HG02571 (cell line): Measurements from ENCODE around the gene IGHMBP2.

Experiments
- ATAC-seq: cut with Tn5 transposase; IDR thresholded peaks from one replicate; pipeline ENCODE4 v1.9.1; 2021; ENCODE audit warnings: mild to moderate bottlenecking, moderate library complexity; ENCODE audit not compliant: unreplicated experiment

The IGHMBP2 gene

GRCh38 chr11:68978626-68978930 lies 74.9 kb downstream of the IGHMBP2 start:
- no peak for ATAC-seq

DNA sequence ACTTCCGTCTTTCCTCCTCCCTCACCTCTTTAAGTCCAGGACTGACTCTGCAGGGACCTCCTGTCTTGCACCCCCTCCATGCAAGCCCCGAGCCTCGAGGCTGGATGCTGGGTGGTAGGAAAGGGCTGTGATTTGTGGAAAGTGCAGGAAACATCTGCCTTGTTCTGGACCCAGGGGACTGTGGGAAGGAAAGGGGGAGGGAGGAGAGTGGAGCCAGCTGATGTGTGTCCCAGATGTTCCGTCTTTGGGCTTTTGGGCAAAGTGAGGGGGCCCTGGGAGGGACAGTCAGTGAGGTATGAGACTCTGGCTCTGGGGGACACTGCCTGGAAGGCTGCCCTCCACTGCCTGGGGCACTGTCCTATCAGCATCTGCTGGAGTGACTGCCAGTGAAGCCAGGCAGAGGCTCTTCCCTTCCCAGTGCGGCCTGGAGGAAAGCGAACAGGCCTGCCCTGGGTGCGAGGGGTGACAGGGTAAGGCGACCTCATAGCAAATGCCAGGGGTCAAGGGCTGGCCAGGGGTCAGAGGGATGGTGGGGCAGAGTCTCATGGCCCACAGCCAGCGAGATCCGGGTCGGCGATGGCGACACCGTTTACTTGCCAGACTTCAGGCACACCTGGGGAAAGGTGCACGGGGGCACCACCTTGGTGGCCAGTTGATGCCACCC lies 75.4 kb downstream of the IGHMBP2 start:
- no peak for ATAC-seq

DNA sequence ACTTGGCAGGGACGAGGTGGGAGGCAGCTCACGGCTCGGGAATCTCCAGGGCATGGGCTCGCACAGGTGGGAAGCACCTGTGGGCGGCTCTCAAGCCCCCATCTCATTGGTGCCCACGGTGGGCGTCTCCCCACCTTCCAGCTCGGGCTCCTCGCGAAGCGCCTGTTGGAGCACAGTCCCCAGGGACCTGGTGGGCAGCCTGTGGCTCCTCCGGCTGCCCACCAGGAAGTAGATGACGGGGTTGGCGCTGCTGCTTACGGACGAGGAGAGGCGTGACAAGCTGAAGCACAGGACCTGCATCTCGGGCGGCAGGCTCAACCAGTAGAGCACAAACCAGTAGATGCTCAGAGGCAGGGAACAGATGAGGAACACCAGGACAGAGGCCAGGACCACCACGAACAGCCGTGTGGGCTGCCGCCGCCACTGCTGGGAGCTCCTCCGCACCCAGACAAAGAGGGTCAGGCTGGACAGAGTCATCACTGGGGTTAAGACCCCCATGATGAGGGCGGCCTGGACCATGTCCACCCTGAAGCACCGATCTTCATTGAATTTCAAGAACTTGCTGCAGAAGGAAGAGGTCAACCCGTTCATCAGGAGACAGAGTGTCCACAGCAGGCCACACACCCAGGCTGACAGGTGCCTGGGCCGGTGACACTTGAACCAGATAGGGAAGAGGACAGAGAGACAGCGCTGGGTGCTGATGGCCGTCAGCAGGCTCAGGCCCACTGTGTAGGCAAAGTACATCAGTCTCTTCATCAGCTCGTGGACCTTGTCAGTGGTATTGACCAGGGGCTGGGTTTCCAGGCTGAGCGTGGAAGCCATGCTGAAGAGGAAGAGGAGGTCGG lies 76.5 kb downstream of the IGHMBP2 start:
- no peak for ATAC-seq

- no peak for ATAC-seq
Measured at GRCh38 chr11:68980776-68981065, 77.0 kb downstream of the IGHMBP2 start, which contains the start of gene MRGPRD. TSS of gene MRGPRD (minus strand) at chr11:68980986. CDS start at chr11:68980986, 0 bp downstream.

- ATAC-seq = no peak
Measured at GRCh38 chr11:68982134-68982533, 78.4 kb downstream of the IGHMBP2 start.

DNA sequence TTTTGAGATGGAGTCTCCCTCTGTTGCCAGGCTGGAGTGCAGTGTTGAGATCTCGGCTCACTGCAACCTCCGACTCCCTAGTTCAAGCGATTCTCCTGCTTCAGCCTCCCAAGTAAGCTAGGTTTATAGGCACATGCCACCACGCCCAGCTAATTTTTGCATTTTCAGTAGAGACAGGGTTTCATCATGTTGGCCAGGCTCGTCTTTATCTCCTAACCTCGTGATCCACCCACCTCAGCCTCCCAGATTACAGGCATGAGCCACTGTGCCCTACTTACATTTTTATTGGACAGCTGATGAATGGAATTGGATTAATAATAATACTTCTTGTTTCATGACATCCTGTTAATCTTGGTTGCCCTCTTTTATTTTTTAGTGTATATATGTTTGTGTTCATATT lies 80.1 kb downstream of the IGHMBP2 start:
- ATAC-seq = no peak

DNA sequence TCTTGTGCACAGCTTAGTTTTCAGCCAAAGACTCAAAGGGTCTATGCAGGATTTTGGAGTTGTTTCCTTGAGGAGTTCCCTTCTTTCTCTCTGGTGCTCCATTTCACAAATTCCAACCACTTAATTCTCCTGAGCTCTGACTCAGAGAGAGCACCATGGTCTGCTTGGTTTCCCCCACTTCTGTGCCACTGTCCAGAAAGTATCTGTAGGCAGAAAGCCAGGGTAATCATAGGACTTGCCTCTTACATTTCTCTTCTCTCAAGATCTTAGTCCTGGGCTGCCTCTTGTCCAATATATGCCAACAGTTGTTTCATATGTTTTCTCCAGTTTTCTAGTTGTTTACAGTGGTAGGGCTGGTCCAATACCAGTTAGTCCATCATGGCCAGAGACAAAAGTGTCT lies 83.5 kb downstream of the IGHMBP2 start:
- no peak for ATAC-seq

DNA sequence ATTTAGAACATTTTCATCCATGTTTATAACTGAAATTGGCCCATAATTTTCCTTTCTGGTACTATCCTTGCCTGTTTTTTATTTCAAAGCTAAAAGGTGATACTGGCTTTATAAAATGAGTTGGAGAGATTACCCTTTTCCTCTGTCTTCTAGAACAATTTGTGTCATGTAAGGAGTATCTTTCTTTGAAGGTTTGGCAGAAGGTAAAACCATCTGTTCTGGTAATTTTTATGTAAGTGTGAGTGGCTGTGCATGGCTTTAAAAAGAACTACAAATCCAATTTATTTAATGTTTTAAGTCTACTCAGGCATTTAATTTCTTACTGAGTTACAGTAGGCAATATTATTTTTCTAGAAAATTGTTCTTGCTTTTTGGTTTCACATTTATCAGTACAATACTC lies 84.8 kb downstream of the IGHMBP2 start:
- no peak for ATAC-seq
